Suprapubic skin (tissue), 4 donors: Measurements from ENCODE around the gene CREB5. TPM values are rescaled to one million over a fixed set of nuclear protein-coding genes. Genes with fewer than 3 reads are reported as not detected.
A peak's percentile ranks its signal among the peaks of the same experiment; 100 is the strongest.

Experiments used
- DNase-seq, 2 donors: peaks; one replicate each; pipeline ENCODE4 v3.0.0-alpha.2; 2019; ENCODE audit warnings: low spot score in 2 of 2
- H3K27ac ChIP-seq: fragments of 200-600 bp; sonication (generic); one replicate; pipeline ENCODE4 v1.5.1; 2019
- H3K27me3 ChIP-seq: fragments of 200-600 bp; sonication (generic); one replicate; pipeline ENCODE4 v1.5.1; 2019
- H3K36me3 ChIP-seq: fragments of 200-600 bp; sonication (generic); one replicate; pipeline ENCODE4 v1.5.1; 2019
- H3K4me1 ChIP-seq: fragments of 200-600 bp; sonication (generic); one replicate; pipeline ENCODE4 v1.5.1; 2019
- H3K4me3 ChIP-seq: fragments of 200-600 bp; sonication (generic); one replicate; pipeline ENCODE4 v1.5.1; 2019; ENCODE audit warnings: mild to moderate bottlenecking
- H3K9me3 ChIP-seq: fragments of 200-600 bp; sonication (generic); one replicate; pipeline ENCODE4 v1.5.1; 2019
- EP300 ChIP-seq: sonication (generic); formaldehyde crosslinking; IDR thresholded peaks from one replicate; pipeline ENCODE4 v1.6.1; 2017; ENCODE audit warnings: antibody characterized with exemption
- POLR2A ChIP-seq, 2 donors: fragments of 450-650 bp; IDR thresholded peaks; one replicate each; pipeline ENCODE4 v1.6.1; 2017; ENCODE audit warnings: antibody characterized with exemption in 2 of 2, mild to moderate bottlenecking in 2 of 2, moderate library complexity in 2 of 2
- POLR2AphosphoS5 ChIP-seq, 3 donors: sonication (generic); formaldehyde crosslinking; IDR thresholded peaks; one replicate each; pipeline ENCODE4 v1.6.1; 2017; ENCODE audit warnings: antibody characterized with exemption in 3 of 3
- WGBS: methylation state at CpG from one replicate; pipeline ENCODE4 v1.1.5; 2018; 5-methylcytosine and 5-hydroxymethylcytosine counted together
- total RNA-seq, 4 donors: library from RNA; depleted of rRNA; stranded (reverse); fragments of >200 nt; gene quantifications; one replicate each; pipeline ENCODE4 v1.1.0, GENCODE V29; 2016
- TF ChIP-seq, protein P1 (sequence below), 2 donors: fragments of 200-600 bp in 1 of 2; fragments of 450-650 bp in 1 of 2; sonication (generic) in 1 of 2; IDR thresholded peaks; one replicate each; pipeline ENCODE4 v1.5.1; 2016 to 2019; ENCODE audit warnings: antibody characterized with exemption in 2 of 2, mild to moderate bottlenecking in 1 of 2, moderate library complexity in 1 of 2

Gene CREB5
- total RNA-seq, 4 donors from 2014 or later = 6.2 to 12.1 (median 10.0) TPM

DNA sequence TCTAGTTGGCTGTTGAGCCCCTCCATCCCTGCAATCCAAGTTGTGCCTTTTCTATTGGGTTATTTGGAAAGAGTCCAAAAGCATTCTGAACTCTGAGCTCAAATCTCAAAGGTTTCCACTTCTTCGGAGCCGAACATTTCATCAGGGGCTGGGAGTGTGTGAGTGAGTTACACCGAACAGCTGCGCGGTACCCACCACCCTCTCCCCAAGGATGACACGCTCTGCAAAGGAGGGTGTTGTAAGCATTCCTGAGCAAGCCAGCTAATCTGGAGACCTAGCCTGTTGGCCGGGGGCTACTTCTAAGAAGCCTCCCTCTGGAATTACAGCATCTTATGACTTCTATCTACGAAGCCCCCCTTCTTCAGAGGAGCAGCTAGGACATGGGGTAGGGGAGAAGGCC, 270.5 kb downstream of the CREB5 start:
- Histone ChIP-seq H3K4me3 (no peak overlapping the region), H3K9me3 (no peaks in the 10 kb centered on the region), H3K27ac (no peak overlapping the region), H3K4me1 (peaks cover 29% of the 10 kb centered on the region), H3K27me3 (no peaks in the 10 kb centered on the region), H3K36me3 (no peaks in the 10 kb centered on the region)
- WGBS = 88% methylated on average over 8 of the region's 8 CpGs
- TF ChIP-seq EP300 = no peak
- TF ChIP-seq, protein P1, sequence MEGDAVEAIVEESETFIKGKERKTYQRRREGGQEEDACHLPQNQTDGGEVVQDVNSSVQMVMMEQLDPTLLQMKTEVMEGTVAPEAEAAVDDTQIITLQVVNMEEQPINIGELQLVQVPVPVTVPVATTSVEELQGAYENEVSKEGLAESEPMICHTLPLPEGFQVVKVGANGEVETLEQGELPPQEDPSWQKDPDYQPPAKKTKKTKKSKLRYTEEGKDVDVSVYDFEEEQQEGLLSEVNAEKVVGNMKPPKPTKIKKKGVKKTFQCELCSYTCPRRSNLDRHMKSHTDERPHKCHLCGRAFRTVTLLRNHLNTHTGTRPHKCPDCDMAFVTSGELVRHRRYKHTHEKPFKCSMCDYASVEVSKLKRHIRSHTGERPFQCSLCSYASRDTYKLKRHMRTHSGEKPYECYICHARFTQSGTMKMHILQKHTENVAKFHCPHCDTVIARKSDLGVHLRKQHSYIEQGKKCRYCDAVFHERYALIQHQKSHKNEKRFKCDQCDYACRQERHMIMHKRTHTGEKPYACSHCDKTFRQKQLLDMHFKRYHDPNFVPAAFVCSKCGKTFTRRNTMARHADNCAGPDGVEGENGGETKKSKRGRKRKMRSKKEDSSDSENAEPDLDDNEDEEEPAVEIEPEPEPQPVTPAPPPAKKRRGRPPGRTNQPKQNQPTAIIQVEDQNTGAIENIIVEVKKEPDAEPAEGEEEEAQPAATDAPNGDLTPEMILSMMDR (IDR thresholded peaks at IDR 0.05) = no peak
- no peak for TF ChIP-seq POLR2A (IDR thresholded peaks at IDR 0.05)
- no peak for TF ChIP-seq POLR2AphosphoS5 (IDR thresholded peaks at IDR 0.05)
- no peak for DNase-seq

DNA sequence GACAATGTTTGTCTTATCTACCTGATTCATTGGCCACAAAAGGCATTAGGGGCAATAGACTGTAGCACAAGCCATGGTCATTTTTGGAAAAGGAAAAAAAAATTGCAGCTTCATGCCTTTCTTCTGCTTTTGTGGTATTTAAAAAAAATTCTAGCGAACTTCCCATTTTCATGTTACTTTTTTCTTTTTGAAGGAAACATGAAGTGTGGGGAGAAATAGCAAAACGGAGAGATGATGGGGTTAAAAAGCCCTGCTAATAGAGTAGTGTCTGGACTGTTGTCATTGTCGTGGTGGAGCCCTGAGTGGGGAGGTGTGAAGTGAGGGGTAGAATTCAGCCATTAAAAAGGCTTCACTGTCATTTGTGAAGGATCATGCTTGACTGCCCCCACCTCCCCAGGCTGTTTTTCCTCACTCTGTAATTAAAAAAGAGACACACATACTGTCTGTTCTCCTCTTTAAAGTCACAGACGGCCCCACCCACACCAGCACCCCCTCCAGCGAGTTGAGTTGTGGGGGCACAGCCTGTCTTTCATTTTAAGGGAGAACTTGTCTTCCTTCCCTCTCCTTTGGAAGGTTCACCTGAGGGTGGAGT, 272.4 kb downstream of the CREB5 start:
- H3K4me3 ChIP-seq = peak overlapping the region; percentile 51
- 38% methylated on average over 5 of the region's 5 CpGs for WGBS
- H3K36me3 ChIP-seq = no peaks in the 10 kb centered on the region
- H3K4me1 ChIP-seq = peaks cover 37% of the 10 kb centered on the region
- H3K9me3 ChIP-seq = no peaks in the 10 kb centered on the region
- TF ChIP-seq, protein P1 (IDR thresholded peaks at IDR 0.05) = no peak
- TF ChIP-seq POLR2A (IDR thresholded peaks at IDR 0.05) = no peak
- TF ChIP-seq EP300 = no peak
- DNase-seq = no peak
- H3K27me3 ChIP-seq = no peaks in the 10 kb centered on the region
- peak overlapping the region; percentile 82 for H3K27ac ChIP-seq

DNA sequence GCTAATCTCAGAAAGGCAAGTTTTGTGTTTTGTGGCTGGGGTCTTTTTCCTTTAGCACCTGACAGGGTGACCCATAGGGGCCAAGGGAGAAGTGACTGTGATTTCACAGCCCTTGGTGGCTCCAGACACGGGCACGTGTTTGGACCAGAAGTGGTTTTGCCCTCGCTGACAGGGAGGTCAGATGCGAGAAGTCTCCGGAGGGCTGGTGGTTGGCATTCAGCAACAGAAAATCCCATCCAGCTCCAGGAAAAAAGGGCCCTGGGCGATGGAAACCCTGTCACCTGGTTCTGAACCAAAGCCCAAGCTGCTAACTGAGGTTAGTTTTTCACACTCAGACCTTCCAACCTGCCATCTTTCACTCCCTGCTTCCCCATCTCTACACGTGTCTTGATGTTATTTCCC, 272.9 kb downstream of the CREB5 start:
- Histone ChIP-seq H3K36me3 (no peaks in the 10 kb centered on the region), H3K27me3 (no peaks in the 10 kb centered on the region), H3K27ac (peak overlapping the region; percentile 82), H3K4me3 (peak overlapping the region; percentile 51), H3K9me3 (no peaks in the 10 kb centered on the region), H3K4me1 (peaks cover 37% of the 10 kb centered on the region)
- 9% methylated on average over 7 of the region's 7 CpGs for WGBS
- no peak for TF ChIP-seq EP300
- TF ChIP-seq, protein P1 (IDR thresholded peaks at IDR 0.05) = no peak
- no peak for TF ChIP-seq POLR2A (IDR thresholded peaks at IDR 0.05)
- DNase-seq = peak in 1 of 2 donors; percentile 72

DNA sequence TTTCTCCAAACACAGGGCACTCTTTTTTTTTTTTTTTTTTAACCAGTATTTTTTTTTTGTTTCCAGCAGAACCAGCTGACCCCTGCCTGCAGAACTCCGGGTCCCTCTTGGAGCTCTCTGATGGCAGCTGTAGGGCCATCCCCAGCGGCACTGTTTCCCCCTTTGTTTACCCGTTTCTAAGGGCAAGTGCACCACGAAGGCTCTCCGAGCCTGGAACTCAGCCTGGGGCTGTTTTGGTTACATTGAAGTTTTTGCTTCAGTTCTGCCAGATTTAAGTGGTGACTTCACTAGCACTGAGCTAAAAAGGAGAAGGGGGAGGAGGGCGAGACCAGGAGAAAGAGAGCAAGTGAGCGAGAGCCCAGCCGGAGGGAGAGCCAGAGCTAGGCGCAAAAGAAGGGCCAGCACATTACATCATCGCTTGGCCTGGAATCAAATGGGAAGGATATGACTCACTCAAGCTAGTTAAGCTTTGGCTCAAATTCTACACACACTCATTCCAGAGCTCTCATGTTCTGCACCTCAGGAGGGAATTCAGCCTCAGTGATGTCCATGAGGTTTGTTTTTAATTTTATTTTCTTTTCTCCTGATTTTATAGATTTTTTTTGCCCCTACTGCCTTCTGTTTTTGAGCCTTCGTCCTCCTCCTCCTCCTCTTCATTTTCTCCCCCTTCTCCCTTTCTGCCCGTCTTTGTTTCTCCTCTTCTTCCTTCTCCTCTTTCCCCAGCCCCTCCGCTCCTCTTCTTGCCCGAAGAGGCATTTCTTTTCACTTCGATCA, 273.5 kb downstream of the CREB5 start:
- Histone ChIP-seq H3K36me3 (no peaks in the 10 kb centered on the region), H3K4me3 (peak overlapping the region; percentile 51), H3K27me3 (no peaks in the 10 kb centered on the region), H3K9me3 (no peaks in the 10 kb centered on the region), H3K27ac (peak overlapping the region; percentile 82), H3K4me1 (peaks cover 37% of the 10 kb centered on the region)
- TF ChIP-seq, protein P1 (IDR thresholded peaks at IDR 0.05) = no peak
- peak in 1 of 2 donors; percentile 76 for TF ChIP-seq POLR2A (IDR thresholded peaks at IDR 0.05)
- TF ChIP-seq POLR2AphosphoS5 (IDR thresholded peaks at IDR 0.05) = peak; percentile 55 to 84 (median 73)
- TF ChIP-seq EP300 = no peak
- under 1% methylated on average over 15 of the region's 15 CpGs for WGBS
- DNase-seq = peak; percentile 96 to 97

DNA sequence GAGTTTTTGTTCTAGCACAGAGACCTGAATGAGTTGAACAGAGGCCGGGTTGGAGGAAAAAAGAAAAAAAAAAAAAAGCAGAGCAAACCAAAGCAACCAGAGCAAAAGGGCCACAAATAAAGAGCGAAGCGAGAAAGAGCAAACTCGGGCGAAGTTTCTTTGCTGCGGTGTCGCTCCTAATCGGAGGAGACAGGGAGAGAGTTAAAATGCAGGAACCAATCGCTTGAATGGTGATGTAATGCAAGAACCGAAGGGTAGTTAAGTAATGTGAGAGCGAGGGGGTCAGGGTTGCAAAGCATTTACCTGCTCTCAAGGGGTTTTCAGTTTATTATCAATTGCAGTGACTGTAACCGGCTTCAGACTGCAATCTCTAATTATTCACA, 274.1 kb downstream of the CREB5 start:
- H3K27me3 ChIP-seq = no peaks in the 10 kb centered on the region
- no peak for TF ChIP-seq POLR2A (IDR thresholded peaks at IDR 0.05)
- TF ChIP-seq POLR2AphosphoS5 (IDR thresholded peaks at IDR 0.05) = peak in 1 of 3 donors; percentile 45
- TF ChIP-seq, protein P1 (IDR thresholded peaks at IDR 0.05) = no peak
- TF ChIP-seq EP300 = no peak
- no peaks in the 10 kb centered on the region for H3K9me3 ChIP-seq
- peaks cover 37% of the 10 kb centered on the region for H3K4me1 ChIP-seq
- no peaks in the 10 kb centered on the region for H3K36me3 ChIP-seq
- H3K27ac ChIP-seq = peak overlapping the region; percentile 82
- no peak for DNase-seq
- 1% methylated on average over 12 of the region's 12 CpGs for WGBS
- H3K4me3 ChIP-seq = peak overlapping the region; percentile 51
